Neural cell (in vitro differentiated cells): ENCODE results near the gene BABAM2. TPM values are rescaled to one million over a fixed set of nuclear protein-coding genes. Genes with fewer than 3 reads are reported as not detected.

Experiments
- H2AFZ ChIP-seq: fragments of 200-600, 300-800 bp; sonication (generic), shearing (Covaris generic); 2 replicates; pipeline ENCODE4 v1.6.0; 2014; ENCODE audit warnings: low read depth, mild to moderate bottlenecking, antibody characterized with exemption, low read length, moderate library complexity
- H3F3A ChIP-seq: fragments of 200-600 bp; shearing (Covaris generic); 2 replicates; pipeline ENCODE4 v1.6.1; 2016; ENCODE audit warnings: mild to moderate bottlenecking, moderate library complexity, mixed read lengths, antibody characterized with exemption, low read length; ENCODE audit not compliant: insufficient read depth, poor library complexity, severe bottlenecking
- H3K27ac ChIP-seq: fragments of 200-600, 300-800 bp; sonication (generic), shearing (Covaris generic); 2 replicates; pipeline ENCODE4 v1.5.1; 2014; ENCODE audit warnings: mild to moderate bottlenecking, low read length, moderate library complexity
- H3K27me3 ChIP-seq: fragments of 300-800, 200-600 bp; sonication (generic), shearing (Covaris generic); 2 replicates; pipeline ENCODE4 v1.6.0; 2014; ENCODE audit warnings: mild to moderate bottlenecking, low read depth, low read length, moderate library complexity; ENCODE audit not compliant: insufficient read depth
- H3K36me3 ChIP-seq: fragments of 300-800, 200-600 bp; sonication (generic), shearing (Covaris generic); 2 replicates; pipeline ENCODE4 v1.5.1; 2014; ENCODE audit warnings: mild to moderate bottlenecking, antibody characterized with exemption, low read length, moderate library complexity; ENCODE audit not compliant: insufficient read depth
- H3K4me2 ChIP-seq: fragments of 300-800, 200-600 bp; sonication (generic), shearing (Covaris generic); 2 replicates; pipeline ENCODE4 v1.6.0; 2014; ENCODE audit warnings: mild to moderate bottlenecking, low read length
- H3K4me3 ChIP-seq: fragments of 300-800, 200-600 bp; sonication (generic), shearing (Covaris generic); 2 replicates; pipeline ENCODE4 v1.5.1; 2014; ENCODE audit warnings: mild to moderate bottlenecking, low read length, moderate library complexity
- H3K79me2 ChIP-seq: fragments of 200-600 bp; shearing (Covaris generic); replicated peaks from 2 replicates; pipeline ENCODE4 v1.6.0; 2014; ENCODE audit warnings: mild to moderate bottlenecking, low read length, moderate library complexity; ENCODE audit not compliant: insufficient read depth
- H3K9ac ChIP-seq: fragments of 300-800, 200-600 bp; sonication (generic), shearing (Covaris generic); 2 replicates; pipeline ENCODE4 v1.6.1; 2016; ENCODE audit warnings: mild to moderate bottlenecking, low read length, mixed read lengths
- H3K9me2 ChIP-seq: fragments of 200-600 bp; shearing (Covaris generic); 2 replicates; pipeline ENCODE4 v1.6.1; 2016; ENCODE audit warnings: mild to moderate bottlenecking, low read length, mixed read lengths; ENCODE audit not compliant: insufficient read depth
- H3K9me3 ChIP-seq: fragments of 200-600, 300-800 bp; sonication (generic), shearing (Covaris generic); 2 replicates; pipeline ENCODE4 v1.6.1; 2016; ENCODE audit warnings: mild to moderate bottlenecking, mixed run types, low read length, moderate library complexity, mixed read lengths
- H4K20me1 ChIP-seq: fragments of 200-600 bp; shearing (Covaris generic); 2 replicates; pipeline ENCODE4 v1.6.1; 2016; ENCODE audit warnings: mild to moderate bottlenecking, mixed run types; ENCODE audit not compliant: insufficient read depth
- EP300 ChIP-seq: fragments of 450-650 bp; conservative IDR thresholded peaks from 2 replicates; pipeline ENCODE4 v1.6.1; 2014; ENCODE audit warnings: antibody characterized with exemption, mild to moderate bottlenecking, moderate library complexity; ENCODE audit not compliant: poor library complexity, severe bottlenecking
- EZH2 ChIP-seq: fragments of 200-600, 300-800 bp; shearing (Covaris generic), sonication (generic); IDR thresholded peaks from 2 replicates; pipeline ENCODE4 v1.6.1; 2014; ENCODE audit warnings: antibody characterized with exemption, low read length, borderline replicate concordance, mild to moderate bottlenecking; ENCODE audit not compliant: insufficient read depth, poor library complexity, severe bottlenecking
- MXI1 ChIP-seq: fragments of 450-650 bp; conservative IDR thresholded peaks from 2 replicates; pipeline ENCODE4 v1.6.1; 2014; ENCODE audit warnings: antibody characterized with exemption, mild to moderate bottlenecking; ENCODE audit not compliant: poor library complexity, severe bottlenecking
- POLR2AphosphoS5 ChIP-seq: IDR thresholded peaks from 2 replicates; pipeline ENCODE4 v1.6.1; 2012
- RAD21 ChIP-seq: fragments of 450-650 bp; conservative IDR thresholded peaks from 2 replicates; pipeline ENCODE4 v1.6.1; 2014; ENCODE audit warnings: antibody characterized with exemption, mild to moderate bottlenecking, moderate library complexity
- SMC3 ChIP-seq: fragments of 450-650 bp; conservative IDR thresholded peaks from 2 replicates; pipeline ENCODE4 v1.6.1; 2014; ENCODE audit warnings: antibody characterized with exemption, mild to moderate bottlenecking, moderate library complexity; ENCODE audit not compliant: poor library complexity
- TAF1 ChIP-seq: IDR thresholded peaks from 2 replicates; pipeline ENCODE4 v1.6.1; 2012; ENCODE audit warnings: low read depth
- polyA plus RNA-seq: library from polyadenylated mRNA; depleted of rRNA; stranded (reverse); fragments of >200 nt; gene quantifications from 2 replicates; pipeline ENCODE4 v1.2.3, GENCODE V29; 2014
- TF ChIP-seq, protein P1 (sequence below): IDR thresholded peaks from 2 replicates; pipeline ENCODE4 v1.6.1; 2012; ENCODE audit warnings: borderline replicate concordance
- TF ChIP-seq, protein P2 (sequence below): fragments of 450-650 bp; IDR thresholded peaks from 2 replicates; pipeline ENCODE4 v1.5.1; 2014; ENCODE audit warnings: antibody characterized with exemption, mild to moderate bottlenecking, moderate library complexity; ENCODE audit not compliant: poor library complexity, severe bottlenecking

Gene BABAM2
- polyA plus RNA-seq, 1 donor from 2014 or later = 15.3 TPM

DNA sequence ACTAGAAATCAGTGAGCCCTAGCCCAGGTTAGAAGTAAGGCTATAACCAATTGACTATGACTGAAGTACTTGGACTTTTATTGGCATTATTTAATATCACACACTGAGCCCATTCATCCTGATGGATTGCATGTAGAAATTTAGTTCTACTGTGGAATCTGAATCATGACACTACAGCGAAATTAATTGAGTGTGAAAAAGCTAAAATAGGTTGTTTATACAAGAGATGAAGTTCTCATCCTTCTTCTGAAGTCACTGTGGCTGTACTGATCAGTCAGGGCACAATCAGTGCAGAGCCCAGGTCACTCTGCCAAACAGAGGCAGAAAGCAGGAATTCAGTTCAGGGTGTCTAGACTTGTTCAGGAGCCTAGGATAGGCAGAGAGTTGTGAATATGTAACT is 158.9 kb downstream of the BABAM2 start:
- no peaks in the 10 kb centered on the region for H3K27me3 ChIP-seq
- H3K27ac ChIP-seq = no peak overlapping the region

DNA sequence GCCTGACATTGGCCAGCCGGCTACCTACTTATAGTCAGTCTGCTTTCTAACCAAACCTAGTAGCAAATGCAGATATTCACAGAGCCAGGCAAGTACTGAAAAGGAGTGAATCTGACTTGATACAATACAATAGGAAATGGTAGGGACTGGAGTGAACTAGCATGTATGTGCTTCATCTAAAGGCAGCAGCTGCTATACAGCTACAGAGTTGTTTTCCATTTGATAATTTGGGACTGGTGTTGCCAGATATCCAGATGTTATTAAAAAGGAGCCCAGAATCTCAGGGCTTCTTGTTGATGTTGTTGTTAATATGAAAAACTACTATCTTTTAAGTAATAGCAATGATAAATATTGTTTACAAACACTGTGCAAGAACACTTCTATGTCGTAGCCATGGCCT is 159.4 kb downstream of the BABAM2 start:
- Histone ChIP-seq H2AFZ (no peak overlapping the region), H3K27me3 (no peaks in the 10 kb centered on the region), H3K36me3 (no peaks in the 10 kb centered on the region), H3K27ac (no peak overlapping the region), H3F3A (no peaks in the 10 kb centered on the region), H3K79me2 (no peaks in the 10 kb centered on the region), H3K9me2 (no peaks in the 10 kb centered on the region), H3K4me3 (no peak overlapping the region), H3K9ac (no peak overlapping the region), H3K4me2 (no peak overlapping the region), H4K20me1 (no peaks in the 10 kb centered on the region), H3K9me3 (no peaks in the 10 kb centered on the region)
- TF ChIP-seq RAD21 (no peak), EP300 (no peak), EZH2 (no peak), TAF1 (no peak), MXI1 (no peak), POLR2AphosphoS5 (no peak), SMC3 (no peak)
- TF ChIP-seq, protein P1, sequence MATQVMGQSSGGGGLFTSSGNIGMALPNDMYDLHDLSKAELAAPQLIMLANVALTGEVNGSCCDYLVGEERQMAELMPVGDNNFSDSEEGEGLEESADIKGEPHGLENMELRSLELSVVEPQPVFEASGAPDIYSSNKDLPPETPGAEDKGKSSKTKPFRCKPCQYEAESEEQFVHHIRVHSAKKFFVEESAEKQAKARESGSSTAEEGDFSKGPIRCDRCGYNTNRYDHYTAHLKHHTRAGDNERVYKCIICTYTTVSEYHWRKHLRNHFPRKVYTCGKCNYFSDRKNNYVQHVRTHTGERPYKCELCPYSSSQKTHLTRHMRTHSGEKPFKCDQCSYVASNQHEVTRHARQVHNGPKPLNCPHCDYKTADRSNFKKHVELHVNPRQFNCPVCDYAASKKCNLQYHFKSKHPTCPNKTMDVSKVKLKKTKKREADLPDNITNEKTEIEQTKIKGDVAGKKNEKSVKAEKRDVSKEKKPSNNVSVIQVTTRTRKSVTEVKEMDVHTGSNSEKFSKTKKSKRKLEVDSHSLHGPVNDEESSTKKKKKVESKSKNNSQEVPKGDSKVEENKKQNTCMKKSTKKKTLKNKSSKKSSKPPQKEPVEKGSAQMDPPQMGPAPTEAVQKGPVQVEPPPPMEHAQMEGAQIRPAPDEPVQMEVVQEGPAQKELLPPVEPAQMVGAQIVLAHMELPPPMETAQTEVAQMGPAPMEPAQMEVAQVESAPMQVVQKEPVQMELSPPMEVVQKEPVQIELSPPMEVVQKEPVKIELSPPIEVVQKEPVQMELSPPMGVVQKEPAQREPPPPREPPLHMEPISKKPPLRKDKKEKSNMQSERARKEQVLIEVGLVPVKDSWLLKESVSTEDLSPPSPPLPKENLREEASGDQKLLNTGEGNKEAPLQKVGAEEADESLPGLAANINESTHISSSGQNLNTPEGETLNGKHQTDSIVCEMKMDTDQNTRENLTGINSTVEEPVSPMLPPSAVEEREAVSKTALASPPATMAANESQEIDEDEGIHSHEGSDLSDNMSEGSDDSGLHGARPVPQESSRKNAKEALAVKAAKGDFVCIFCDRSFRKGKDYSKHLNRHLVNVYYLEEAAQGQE = no peak
- TF ChIP-seq, protein P2, sequence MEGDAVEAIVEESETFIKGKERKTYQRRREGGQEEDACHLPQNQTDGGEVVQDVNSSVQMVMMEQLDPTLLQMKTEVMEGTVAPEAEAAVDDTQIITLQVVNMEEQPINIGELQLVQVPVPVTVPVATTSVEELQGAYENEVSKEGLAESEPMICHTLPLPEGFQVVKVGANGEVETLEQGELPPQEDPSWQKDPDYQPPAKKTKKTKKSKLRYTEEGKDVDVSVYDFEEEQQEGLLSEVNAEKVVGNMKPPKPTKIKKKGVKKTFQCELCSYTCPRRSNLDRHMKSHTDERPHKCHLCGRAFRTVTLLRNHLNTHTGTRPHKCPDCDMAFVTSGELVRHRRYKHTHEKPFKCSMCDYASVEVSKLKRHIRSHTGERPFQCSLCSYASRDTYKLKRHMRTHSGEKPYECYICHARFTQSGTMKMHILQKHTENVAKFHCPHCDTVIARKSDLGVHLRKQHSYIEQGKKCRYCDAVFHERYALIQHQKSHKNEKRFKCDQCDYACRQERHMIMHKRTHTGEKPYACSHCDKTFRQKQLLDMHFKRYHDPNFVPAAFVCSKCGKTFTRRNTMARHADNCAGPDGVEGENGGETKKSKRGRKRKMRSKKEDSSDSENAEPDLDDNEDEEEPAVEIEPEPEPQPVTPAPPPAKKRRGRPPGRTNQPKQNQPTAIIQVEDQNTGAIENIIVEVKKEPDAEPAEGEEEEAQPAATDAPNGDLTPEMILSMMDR = no peak

More for the DNA sequence above, 158.9 kb downstream of the BABAM2 start:
- no peak overlapping the region for H3K4me2 ChIP-seq
- no peaks in the 10 kb centered on the region for H4K20me1 ChIP-seq
- no peaks in the 10 kb centered on the region for H3K9me3 ChIP-seq
- H3F3A ChIP-seq = no peaks in the 10 kb centered on the region
- TF ChIP-seq POLR2AphosphoS5 = no peak
- no peak for TF ChIP-seq RAD21
- TF ChIP-seq, protein P2 = no peak
- no peak for TF ChIP-seq TAF1
- no peak for TF ChIP-seq EP300
- TF ChIP-seq, protein P1 = no peak
- TF ChIP-seq MXI1 = no peak
- TF ChIP-seq SMC3 = no peak
- TF ChIP-seq EZH2 = no peak
- H3K36me3 ChIP-seq = no peaks in the 10 kb centered on the region
- H2AFZ ChIP-seq = no peak overlapping the region
- no peak overlapping the region for H3K4me3 ChIP-seq
- H3K9ac ChIP-seq = no peak overlapping the region
- no peaks in the 10 kb centered on the region for H3K79me2 ChIP-seq
- no peaks in the 10 kb centered on the region for H3K9me2 ChIP-seq
